Keratinocyte (primary cell): ENCODE results near the gene PJA1. TPM values are rescaled to one million over a fixed set of nuclear protein-coding genes. Genes with fewer than 3 reads are reported as not detected.

Experiments used
- DNase-seq: peaks from one replicate; pipeline ENCODE4 v3.0.0-alpha.2; 2011; ENCODE audit warnings: low read depth, missing footprints, low spot score
- FAIRE-seq: peaks from 2 replicates; lab custom pipeline; 2011; peaks lifted over from hg19 to GRCh38; lab: Jason Lieb, UNC
- H2AFZ ChIP-seq: 2 replicates; pipeline ENCODE4 v1.6.0; 2012; ENCODE audit warnings: low read length, control low read depth, inconsistent platforms; ENCODE audit not compliant: control insufficient read depth
- H3K27ac ChIP-seq: 2 replicates; pipeline ENCODE4 v1.5.1; 2011; ENCODE audit warnings: low read length; ENCODE audit not compliant: control insufficient read depth, insufficient read depth
- H3K27me3 ChIP-seq: 3 replicates; pipeline ENCODE4 v1.6.0; 2011; ENCODE audit warnings: low read length; ENCODE audit not compliant: control insufficient read depth, insufficient read depth; ENCODE audit errors: extremely low read depth
- H3K36me3 ChIP-seq, 2 experiments: 2 replicates in 1 of 2; 3 replicates in 1 of 2; pipeline ENCODE4 v1.5.1; 2011; ENCODE audit warnings: low read length in 2 of 2, mild to moderate bottlenecking in 1 of 2; ENCODE audit not compliant: control insufficient read depth in 2 of 2, insufficient read depth in 2 of 2; ENCODE audit errors: extremely low read depth in 1 of 2
- H3K4me1 ChIP-seq: 3 replicates; pipeline ENCODE4 v1.5.1; 2011; ENCODE audit warnings: low read length; ENCODE audit not compliant: control insufficient read depth, insufficient read depth; ENCODE audit errors: extremely low read depth
- H3K4me2 ChIP-seq: 3 replicates; pipeline ENCODE4 v1.6.0; 2011; ENCODE audit warnings: low read depth, low read length; ENCODE audit not compliant: control insufficient read depth, insufficient read depth; ENCODE audit errors: extremely low read depth
- H3K4me3 ChIP-seq, 3 experiments: fragments of 200-600 bp in 1 of 3; sonication (generic) in 1 of 3; 2 replicates in 2 of 3; 3 replicates in 1 of 3; pipeline ENCODE4 v1.5.1; 2011 to 2016; ENCODE audit warnings: low read length in 3 of 3, mild to moderate bottlenecking in 3 of 3, control low read depth in 2 of 3, inconsistent platforms in 1 of 3, low read depth in 1 of 3, mixed read lengths in 1 of 3, mixed run types in 1 of 3, moderate library complexity in 1 of 3; ENCODE audit not compliant: control insufficient read depth in 2 of 3, insufficient read depth in 2 of 3; ENCODE audit errors: extremely low read depth in 1 of 3
- H3K79me2 ChIP-seq: 2 replicates; pipeline ENCODE4 v1.6.0; 2012; ENCODE audit warnings: low read length; ENCODE audit not compliant: control insufficient read depth, insufficient read depth
- H3K9ac ChIP-seq: 3 replicates; pipeline ENCODE4 v1.6.0; 2011; ENCODE audit warnings: low read length; ENCODE audit not compliant: control insufficient read depth, insufficient read depth; ENCODE audit errors: extremely low read depth
- H3K9me1 ChIP-seq: 3 replicates; pipeline ENCODE4 v1.6.0; 2011; ENCODE audit warnings: low read length; ENCODE audit not compliant: control insufficient read depth, insufficient read depth; ENCODE audit errors: extremely low read depth
- H3K9me3 ChIP-seq: 2 replicates; pipeline ENCODE4 v1.5.1; 2012; ENCODE audit warnings: low read depth, low read length; ENCODE audit not compliant: control insufficient read depth
- H4K20me1 ChIP-seq: 3 replicates; pipeline ENCODE4 v1.6.0; 2011; ENCODE audit warnings: low read length; ENCODE audit not compliant: control insufficient read depth, insufficient read depth; ENCODE audit errors: extremely low read depth
- EZH2 ChIP-seq: IDR thresholded peaks from one replicate; pipeline ENCODE4 v1.6.1; 2012; ENCODE audit warnings: inconsistent platforms, mild to moderate bottlenecking, low read length, moderate library complexity
- dilution Hi-C: fragments of 300-500 bp; cut with MboI; formaldehyde crosslinking; loops from one replicate; pipeline ENCODE4 v1.7.0; 2020; ENCODE audit warnings: low sequenced_read_pairs; ENCODE audit not compliant: extremely low pct_ligation_motif_present
- polyA plus RNA-seq, 5 experiments: library from polyadenylated mRNA; depleted of rRNA in 3 of 5; stranded (reverse) in 3 of 5; stranded (forward) in 1 of 5; unstranded in 1 of 5; fragments of >200 nt; gene quantifications; 1 replicate in 1 of 5; 2 replicates in 3 of 5; 3 replicates in 1 of 5; pipeline versions ENCODE4 v1.2.1 to v1.2.3, GENCODE V29; 2011 to 2012; ENCODE audit warnings: missing spikeins in 2 of 5, low read depth in 1 of 5, low replicate concordance in 1 of 5
- TF ChIP-seq, protein P1 (sequence below), 3 experiments: IDR thresholded peaks in 1 of 3; conservative IDR thresholded peaks in 1 of 3; optimal IDR thresholded peaks in 1 of 3; 2 replicates in 2 of 3; 3 replicates in 1 of 3; pipeline versions ENCODE3 to v1.5.1; 2011; ENCODE audit warnings: low read length in 3 of 3, mild to moderate bottlenecking in 3 of 3, moderate library complexity in 2 of 3, control low read depth in 1 of 3, inconsistent platforms in 1 of 3; ENCODE audit not compliant: insufficient read depth in 2 of 3; ENCODE audit errors: extremely low read depth in 1 of 3

The PJA1 gene
- polyA plus RNA-seq, 1 donor (not counting 4 experiments of a cell fraction or from before 2014, with no cell fraction given): 19.2 TPM

DNA sequence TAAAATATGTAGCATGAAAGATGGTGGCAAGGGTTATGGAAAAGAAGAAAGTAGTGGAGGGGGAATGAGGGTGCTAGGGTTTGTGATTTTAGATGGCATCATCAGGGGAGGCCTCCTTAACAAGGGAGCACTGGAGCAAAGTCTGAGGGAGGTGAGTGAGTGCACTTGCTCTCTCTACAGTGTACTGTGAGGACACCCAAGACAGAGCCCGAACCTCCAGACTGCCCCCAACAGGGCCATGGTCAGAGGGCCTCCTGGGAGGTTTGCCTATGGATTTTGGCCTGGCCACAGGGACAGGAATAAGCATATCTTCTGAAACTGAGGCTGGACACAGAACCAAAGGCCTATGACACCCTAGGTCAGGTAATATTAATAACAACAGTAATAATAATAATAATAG, 21.4 kb upstream of the PJA1 start:
- H3K27ac ChIP-seq: no peak overlapping the region
- H3K27me3 ChIP-seq: peaks cover 9% of the 10 kb centered on the region
- dilution Hi-C loops: no loop called here
- H3K4me3 ChIP-seq: no peak overlapping the region
- H2AFZ ChIP-seq: no peak overlapping the region
- H3K9me3 ChIP-seq: no peaks in the 10 kb centered on the region
- H3K36me3 ChIP-seq: no peaks in the 10 kb centered on the region
- H3K4me2 ChIP-seq: no peak overlapping the region
- DNase-seq (no peak), FAIRE-seq (no peak)
- TF ChIP-seq EZH2: no peak
- TF ChIP-seq, protein P1, sequence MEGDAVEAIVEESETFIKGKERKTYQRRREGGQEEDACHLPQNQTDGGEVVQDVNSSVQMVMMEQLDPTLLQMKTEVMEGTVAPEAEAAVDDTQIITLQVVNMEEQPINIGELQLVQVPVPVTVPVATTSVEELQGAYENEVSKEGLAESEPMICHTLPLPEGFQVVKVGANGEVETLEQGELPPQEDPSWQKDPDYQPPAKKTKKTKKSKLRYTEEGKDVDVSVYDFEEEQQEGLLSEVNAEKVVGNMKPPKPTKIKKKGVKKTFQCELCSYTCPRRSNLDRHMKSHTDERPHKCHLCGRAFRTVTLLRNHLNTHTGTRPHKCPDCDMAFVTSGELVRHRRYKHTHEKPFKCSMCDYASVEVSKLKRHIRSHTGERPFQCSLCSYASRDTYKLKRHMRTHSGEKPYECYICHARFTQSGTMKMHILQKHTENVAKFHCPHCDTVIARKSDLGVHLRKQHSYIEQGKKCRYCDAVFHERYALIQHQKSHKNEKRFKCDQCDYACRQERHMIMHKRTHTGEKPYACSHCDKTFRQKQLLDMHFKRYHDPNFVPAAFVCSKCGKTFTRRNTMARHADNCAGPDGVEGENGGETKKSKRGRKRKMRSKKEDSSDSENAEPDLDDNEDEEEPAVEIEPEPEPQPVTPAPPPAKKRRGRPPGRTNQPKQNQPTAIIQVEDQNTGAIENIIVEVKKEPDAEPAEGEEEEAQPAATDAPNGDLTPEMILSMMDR (optimal IDR thresholded peaks at IDR 0.05 in 1 of 3, IDR thresholded peaks at IDR 0.05 in 1 of 3, conservative IDR thresholded peaks at IDR 0.05 in 1 of 3; ENCODE audit: extremely low read depth in 1 of 3, insufficient read depth in 2 of 3, low read length in 3 of 3): no peak
- H3K4me1 ChIP-seq: no peaks in the 10 kb centered on the region
- no peak overlapping the region for H3K9ac ChIP-seq
- H4K20me1 ChIP-seq: no peaks in the 10 kb centered on the region
- no peaks in the 10 kb centered on the region for H3K9me1 ChIP-seq
- no peaks in the 10 kb centered on the region for H3K79me2 ChIP-seq

DNA sequence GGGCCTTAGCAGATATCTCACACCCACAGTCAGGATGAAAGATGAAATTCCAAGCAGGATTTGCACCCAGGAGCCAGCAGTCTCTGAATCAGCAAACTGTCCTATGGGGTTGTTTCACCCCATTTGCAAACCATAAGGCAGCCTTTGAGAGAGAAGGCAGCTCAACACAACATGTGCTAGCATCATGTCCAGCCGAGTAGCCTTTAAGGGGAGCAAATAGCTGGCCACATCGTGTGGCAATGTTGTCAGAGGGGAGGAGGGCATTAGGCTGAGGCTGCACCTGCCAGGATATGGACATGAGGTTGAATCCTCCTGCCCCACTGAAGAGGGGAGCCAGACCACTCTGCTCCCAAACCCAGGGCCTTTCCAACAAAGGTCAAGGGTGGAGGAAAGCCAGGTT, 20.6 kb upstream of the PJA1 start:
- Histone ChIP-seq H3K4me3 (no peak overlapping the region), H3K4me1 (no peaks in the 10 kb centered on the region), H3K9me1 (no peaks in the 10 kb centered on the region), H3K9me3 (no peaks in the 10 kb centered on the region), H3K36me3 (no peaks in the 10 kb centered on the region), H3K9ac (no peak overlapping the region), H3K27ac (no peak overlapping the region), H3K4me2 (no peak overlapping the region), H2AFZ (no peak overlapping the region), H3K79me2 (no peaks in the 10 kb centered on the region), H3K27me3 (peaks cover 9% of the 10 kb centered on the region), H4K20me1 (no peaks in the 10 kb centered on the region)
- FAIRE-seq (no peak), DNase-seq (no peak)
- TF ChIP-seq, protein P1 (optimal IDR thresholded peaks at IDR 0.05 in 1 of 3, IDR thresholded peaks at IDR 0.05 in 1 of 3, conservative IDR thresholded peaks at IDR 0.05 in 1 of 3; ENCODE audit: extremely low read depth in 1 of 3, insufficient read depth in 2 of 3, low read length in 3 of 3): no peak
- no peak for TF ChIP-seq EZH2
- dilution Hi-C loops: no loop called here
